Stimulated activated CD4-positive, alpha-beta T cell treated with anti-CD3 and anti-CD28 coated beads, Interleukin-2, amount 100 ng/mL, for 48 hours (primary cell): Measurements from ENCODE around the gene KLLN.
"Not testable (repeated sequence)": the region's sequence is repeated elsewhere in the genome, so short reads cannot be mapped to it uniquely, and the experiment has no call there.

Source experiments
- DNase-seq, 2 donors: peaks; one replicate each; pipeline ENCODE4 v3.0.0-alpha.2; 2020

KLLN gene

GRCh38 chr10:87865241-87865881 is 2.0 kb upstream of the KLLN start:
- no peak for DNase-seq

GRCh38 chr10:87864496-87865059 is 1.2 kb upstream of the KLLN start:
- DNase-seq: no peak

- DNase-seq: peak in 1 of 2 donors; percentile 12
Measured at GRCh38 chr10:87863951-87864495, 690 bp upstream of the KLLN start.

GRCh38 chr10:87862679-87863052 is 667 bp downstream of the KLLN start:
- DNase-seq: no peak

GRCh38 chr10:87861953-87862678 is 1.2 kb downstream of the KLLN start:
- peak; percentile 87 to 88 for DNase-seq

- no peak for DNase-seq
Measured at GRCh38 chr10:87861566-87861952, 1.8 kb downstream of the KLLN start.

- no peak for DNase-seq
Measured at GRCh38 chr10:87860816-87861403, 2.4 kb downstream of the KLLN start.

GRCh38 chr10:87860156-87860795 is 3.1 kb downstream of the KLLN start:
- DNase-seq: no peak

GRCh38 chr10:87855665-87856064 is 7.7 kb downstream of the KLLN start:
- not testable (repeated sequence) for DNase-seq

GRCh38 chr10:87855247-87855646 is 8.1 kb downstream of the KLLN start:
- DNase-seq: not testable (repeated sequence)

GRCh38 chr10:87852089-87852488 is 11.2 kb downstream of the KLLN start:
- DNase-seq: no peak

- peak in 1 of 2 donors; percentile 16 for DNase-seq
Measured at GRCh38 chr10:87850742-87851205, 12.6 kb downstream of the KLLN start.

GRCh38 chr10:87849001-87849400 is 14.3 kb downstream of the KLLN start:
- DNase-seq: no peak

GRCh38 chr10:87847550-87847949 is 15.8 kb downstream of the KLLN start:
- no peak for DNase-seq

- not testable (repeated sequence) for DNase-seq
Measured at GRCh38 chr10:87846711-87847110, 16.6 kb downstream of the KLLN start.

GRCh38 chr10:87846023-87846422 is 17.3 kb downstream of the KLLN start:
- no peak for DNase-seq

- no peak for DNase-seq
Measured at GRCh38 chr10:87845624-87845998, 17.7 kb downstream of the KLLN start.

GRCh38 chr10:87844837-87845623 is 18.3 kb downstream of the KLLN start:
- DNase-seq: no peak

- DNase-seq: no peak
Measured at GRCh38 chr10:87843714-87844113, 19.6 kb downstream of the KLLN start.

- DNase-seq: no peak
Measured at GRCh38 chr10:87842776-87843497, 20.4 kb downstream of the KLLN start.

GRCh38 chr10:87842220-87842641 is 21.1 kb downstream of the KLLN start:
- no peak for DNase-seq
